HEK293T (cell line): ENCODE results near the gene HPS1.

Experiments used
- CTCF ChIA-PET: fragments of 350-600 bp; formaldehyde crosslinking; extraction: SDS; loops from one replicate; lab custom pipeline; 2021; ENCODE audit warnings: antibody characterized with exemption, inconsistent platforms; lab: Yijun Ruan, JAX
- POLR2A ChIA-PET: fragments of 350-600 bp; formaldehyde crosslinking; extraction: SDS; loops from one replicate; lab custom pipeline; 2020; ENCODE audit warnings: antibody characterized with exemption, inconsistent platforms; lab: Yijun Ruan, JAX
- DNase-seq: peaks from one replicate; pipeline ENCODE4 v3.0.0; 2012; ENCODE audit warnings: mixed read lengths; ENCODE audit errors: extremely low spot score
- ARNT ChIP-seq: fragments of 450-650 bp; IDR thresholded peaks from 2 replicates; pipeline ENCODE4 v1.6.1; 2017; ENCODE audit warnings: mild to moderate bottlenecking
- BHLHE40 ChIP-seq: fragments of 450-650 bp; IDR thresholded peaks from 2 replicates; pipeline ENCODE4 v1.6.1; 2016; ENCODE audit warnings: mild to moderate bottlenecking, moderate library complexity, borderline replicate concordance
- CTBP1 ChIP-seq: fragments of 450-650 bp; IDR thresholded peaks from 2 replicates; pipeline ENCODE4 v1.6.1; 2016; ENCODE audit warnings: borderline replicate concordance
- ELF4 ChIP-seq: fragments of 450-650 bp; IDR thresholded peaks from 2 replicates; pipeline ENCODE4 v1.6.1; 2017; ENCODE audit warnings: antibody characterized with exemption
- FOXA1 ChIP-seq: fragments of 450-650 bp; IDR thresholded peaks from 2 replicates; pipeline ENCODE4 v1.6.1; 2016; ENCODE audit warnings: mild to moderate bottlenecking
- FOXK2 ChIP-seq: fragments of 450-650 bp; IDR thresholded peaks from 2 replicates; pipeline ENCODE4 v1.6.1; 2016; ENCODE audit warnings: mild to moderate bottlenecking
- FOXM1 ChIP-seq: fragments of 450-650 bp; IDR thresholded peaks from 2 replicates; pipeline ENCODE4 v1.6.1; 2017; ENCODE audit warnings: mild to moderate bottlenecking, borderline replicate concordance
- HDGF ChIP-seq: fragments of 450-650 bp; IDR thresholded peaks from 2 replicates; pipeline ENCODE4 v1.6.1; 2017; ENCODE audit warnings: antibody characterized with exemption, borderline replicate concordance
- L3MBTL2 ChIP-seq: fragments of 450-650 bp; conservative IDR thresholded peaks from 2 replicates; pipeline ENCODE4 v1.6.1; 2016; ENCODE audit warnings: mild to moderate bottlenecking
- LEF1 ChIP-seq: fragments of 450-650 bp; IDR thresholded peaks from 2 replicates; pipeline ENCODE4 v1.6.1; 2017; ENCODE audit warnings: mild to moderate bottlenecking, borderline replicate concordance
- NFRKB ChIP-seq: fragments of 450-650 bp; IDR thresholded peaks from 2 replicates; pipeline ENCODE4 v1.6.1; 2016; ENCODE audit warnings: mild to moderate bottlenecking, moderate library complexity
- PKNOX1 ChIP-seq: fragments of 450-650 bp; IDR thresholded peaks from 2 replicates; pipeline ENCODE4 v1.6.1; 2016
- SP1 ChIP-seq: fragments of 450-650 bp; IDR thresholded peaks from 2 replicates; pipeline ENCODE4 v1.6.1; 2017
- SUZ12 ChIP-seq: fragments of 450-650 bp; IDR thresholded peaks from 2 replicates; pipeline ENCODE4 v1.6.1; 2016; ENCODE audit warnings: mild to moderate bottlenecking
- TARDBP ChIP-seq: fragments of 450-650 bp; IDR thresholded peaks from 2 replicates; pipeline ENCODE4 v1.6.1; 2016
- ZNF384 ChIP-seq: fragments of 450-650 bp; IDR thresholded peaks from 2 replicates; pipeline ENCODE4 v1.6.1; 2016

HPS1 gene

GRCh38 chr10:98378722-98379121 lies 68.0 kb downstream of the HPS1 start:
- POLR2A ChIA-PET, result interaction anchor here (1.6 kb wide), 1 partner anchor 37 kb away, joined by 3 read pairs; the partner anchor contains the start of gene PYROXD2
- DNase-seq, result no peak
- CTCF ChIA-PET, result no interaction called here
- TF ChIP-seq SUZ12, result no peak
- TF ChIP-seq CTBP1, result no peak
- TF ChIP-seq FOXK2, result no peak
- TF ChIP-seq ARNT, result no peak
- no peak for TF ChIP-seq FOXA1
- no peak for TF ChIP-seq ELF4
- no peak for TF ChIP-seq HDGF
- no peak for TF ChIP-seq PKNOX1
- no peak for TF ChIP-seq NFRKB
- TF ChIP-seq L3MBTL2, result no peak
- no peak for TF ChIP-seq FOXM1
- TF ChIP-seq ZNF384, result no peak
- no peak for TF ChIP-seq BHLHE40
- no peak for TF ChIP-seq LEF1
- TF ChIP-seq TARDBP, result no peak
- TF ChIP-seq SP1, result no peak

- ChIA-PET CTCF (interaction anchor here (0.6 kb wide), 1 partner anchor 587 kb away, joined by 6 read pairs; no protein-coding TSS in a partner anchor), POLR2A (interaction anchor here (1.6 kb wide), 1 partner anchor 38 kb away, joined by 3 read pairs; the partner anchor contains the start of gene PYROXD2)
- no peak for DNase-seq
- no peak for TF ChIP-seq L3MBTL2
- TF ChIP-seq FOXK2, result no peak
- TF ChIP-seq ZNF384, result no peak
- TF ChIP-seq BHLHE40, result no peak
- no peak for TF ChIP-seq HDGF
- no peak for TF ChIP-seq ELF4
These were observed 69.2 kb downstream of the HPS1 start for GRCh38 chr10:98377536-98377935.

DNA sequence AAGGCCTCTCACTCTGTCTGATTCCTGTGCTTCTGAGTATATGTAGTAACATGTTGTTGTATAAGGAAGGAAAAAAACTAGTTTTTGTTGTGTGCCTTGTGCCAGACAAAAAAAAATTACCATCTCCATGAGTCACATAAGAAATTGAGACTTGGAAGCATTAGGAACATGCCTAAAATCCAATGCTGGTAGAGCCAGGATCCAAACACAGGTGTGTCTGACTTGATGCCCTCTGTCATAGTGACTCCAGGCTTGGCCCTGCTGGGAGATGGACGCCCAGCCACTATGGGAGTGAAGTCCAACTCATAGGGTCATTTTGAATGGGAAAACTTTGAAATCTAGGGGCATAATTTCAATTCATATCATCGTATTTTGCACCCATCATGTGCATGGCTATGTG lies 69.7 kb downstream of the HPS1 start:
- ChIA-PET CTCF (no interaction called here), POLR2A (no interaction called here)
- no peak for DNase-seq
- TF ChIP-seq ZNF384 (no peak), HDGF (no peak), ELF4 (no peak), BHLHE40 (no peak), LEF1 (no peak), CTBP1 (no peak), SP1 (no peak)

DNA sequence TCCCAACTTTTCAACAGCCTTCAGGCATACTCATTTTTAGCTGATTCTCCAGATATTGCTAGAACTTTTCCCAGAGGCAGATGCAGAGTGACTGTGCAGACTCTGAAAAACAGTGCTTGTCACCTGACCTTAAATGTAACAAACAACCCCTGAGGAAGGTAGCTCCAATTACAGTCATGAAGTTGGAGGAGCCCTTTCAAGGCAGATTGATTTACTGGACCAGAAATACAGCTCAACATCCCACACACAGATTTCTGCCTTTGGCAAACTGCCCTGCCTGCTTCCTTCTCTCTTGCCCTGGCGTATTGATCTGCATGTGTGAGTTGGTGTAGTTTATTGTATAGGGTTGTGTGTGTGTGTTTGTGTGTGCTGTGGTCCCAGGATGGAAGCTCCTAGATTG lies 70.2 kb downstream of the HPS1 start:
- DNase-seq, result no peak
- CTCF ChIA-PET, result no interaction called here
- TF ChIP-seq FOXM1, result no peak
- TF ChIP-seq L3MBTL2, result no peak
- peak; percentile 76 for TF ChIP-seq PKNOX1
- no peak for TF ChIP-seq ARNT
- POLR2A ChIA-PET, result no interaction called here

GRCh38 chr10:98374217-98374985 lies 72.3 kb downstream of the HPS1 start:
- POLR2A ChIA-PET, result no interaction called here
- TF ChIP-seq SP1 (no peak), L3MBTL2 (no peak), FOXK2 (no peak), NFRKB (no peak), BHLHE40 (no peak), TARDBP (no peak), FOXM1 (no peak), SUZ12 (no peak), HDGF (no peak), ZNF384 (no peak), ELF4 (no peak), LEF1 (no peak), FOXA1 (no peak), ARNT (no peak)
- no peak for DNase-seq
- CTCF ChIA-PET, result interaction anchor here (0.6 to 0.7 kb wide), 2 partner anchors 1064 to 1242 kb away, joined by 3 read pairs; no protein-coding TSS in a partner anchor

DNA sequence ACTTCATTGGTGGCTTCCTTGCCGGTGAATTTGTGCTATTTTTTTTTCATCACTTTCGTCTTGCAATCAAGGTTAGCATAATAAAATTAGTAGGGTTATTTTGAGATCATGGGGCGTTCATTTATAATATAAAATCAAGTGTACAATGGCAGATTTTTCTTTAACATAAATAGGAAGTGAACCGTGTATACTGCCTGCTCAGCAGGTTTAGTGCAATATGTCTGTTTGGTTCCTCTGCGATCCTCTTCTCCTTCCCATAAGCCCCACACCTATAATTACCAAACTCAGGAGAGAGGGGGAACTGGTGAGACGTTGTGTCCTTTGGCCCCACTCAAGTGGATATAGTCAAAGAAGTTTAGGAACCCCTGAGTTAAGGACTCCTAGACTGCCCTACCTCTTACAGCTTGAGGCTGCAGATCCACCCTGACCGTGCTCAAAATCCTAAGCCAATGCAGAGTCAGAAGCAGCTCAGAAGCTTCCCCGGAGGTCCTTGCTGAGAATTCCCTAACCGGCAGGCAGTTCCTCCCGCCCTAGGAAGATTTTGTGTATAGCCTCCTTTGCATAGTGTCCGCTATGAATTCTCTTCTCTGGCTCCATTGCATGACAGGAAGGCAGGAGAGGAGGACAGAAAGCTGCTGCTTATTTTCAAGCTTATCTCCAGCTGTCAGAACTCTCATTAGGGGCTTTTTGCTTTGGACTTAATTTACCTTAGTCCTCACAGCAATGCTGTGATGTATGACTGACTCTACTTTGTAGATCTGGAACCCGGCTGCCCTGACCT lies 73.3 kb downstream of the HPS1 start:
- POLR2A ChIA-PET, result no interaction called here
- CTCF ChIA-PET, result interaction anchor here (0.7 kb wide), 1 partner anchor 1065 kb away, joined by 3 read pairs; no protein-coding TSS in a partner anchor
- DNase-seq, result no peak
- TF ChIP-seq L3MBTL2 (no peak), ELF4 (no peak), ZNF384 (no peak), HDGF (no peak), FOXM1 (no peak), SUZ12 (no peak), CTBP1 (no peak), FOXA1 (no peak), LEF1 (no peak)
